H9 (cell line): ENCODE results near the gene DYNC1I2. TPM values are rescaled to one million over a fixed set of nuclear protein-coding genes. Genes with fewer than 3 reads are reported as not detected.

Experiments
- DNase-seq: peaks from one replicate; pipeline ENCODE4 v3.0.0-alpha.2; 2017
- H2AFZ ChIP-seq: one replicate; pipeline ENCODE4 v1.6.1; 2013; ENCODE audit warnings: mild to moderate bottlenecking, low read length, control low read depth, moderate library complexity
- H2AK5ac ChIP-seq: 2 replicates; pipeline ENCODE4 v1.6.1; 2013; ENCODE audit warnings: low read length, control low read depth, mixed read lengths; ENCODE audit not compliant: insufficient read length
- H2BK120ac ChIP-seq: one replicate; pipeline ENCODE4 v1.6.1; 2013; ENCODE audit warnings: low read depth, mild to moderate bottlenecking, low read length, control low read depth, inconsistent platforms; ENCODE audit not compliant: poor library complexity, severe bottlenecking
- H2BK12ac ChIP-seq: 2 replicates; pipeline ENCODE4 v1.6.1; 2013; ENCODE audit warnings: low read length, control low read depth, mixed read lengths, low read depth; ENCODE audit not compliant: insufficient read length
- H2BK15ac ChIP-seq: 2 replicates; pipeline ENCODE4 v1.6.1; 2013; ENCODE audit warnings: low read depth, low read length, control low read depth
- H2BK20ac ChIP-seq: one replicate; pipeline ENCODE4 v1.6.1; 2013; ENCODE audit warnings: low read depth, mild to moderate bottlenecking, low read length, control low read depth, inconsistent platforms; ENCODE audit not compliant: poor library complexity, severe bottlenecking
- H2BK5ac ChIP-seq: 2 replicates; pipeline ENCODE4 v1.6.1; 2013; ENCODE audit warnings: low read length, control low read depth, mixed read lengths; ENCODE audit not compliant: insufficient read length
- H3K14ac ChIP-seq: 2 replicates; pipeline ENCODE4 v1.6.1; 2013; ENCODE audit warnings: low read length, control low read depth; ENCODE audit not compliant: insufficient read depth
- H3K18ac ChIP-seq: 2 replicates; pipeline ENCODE4 v1.6.1; 2013; ENCODE audit warnings: low read depth, mild to moderate bottlenecking, mixed read lengths, low read length, control low read depth; ENCODE audit not compliant: insufficient read length
- H3K23ac ChIP-seq: 2 replicates; pipeline ENCODE4 v1.6.1; 2013; ENCODE audit warnings: low read length, control low read depth, mixed read lengths, low read depth; ENCODE audit not compliant: insufficient read length
- H3K23me2 ChIP-seq: 2 replicates; pipeline ENCODE4 v1.6.1; 2013; ENCODE audit warnings: low read depth, mild to moderate bottlenecking, mixed read lengths, low read length, control low read depth; ENCODE audit not compliant: insufficient read length, poor library complexity, severe bottlenecking
- H3K27ac ChIP-seq: 2 replicates; pipeline ENCODE4 v1.5.1; 2013; ENCODE audit warnings: low read length, control low read depth, mixed read lengths, low read depth; ENCODE audit not compliant: insufficient read length
- H3K27me3 ChIP-seq: 2 replicates; pipeline ENCODE4 v1.6.1; 2013; ENCODE audit warnings: low read length, control low read depth, inconsistent platforms; ENCODE audit not compliant: insufficient read depth
- H3K4ac ChIP-seq: 2 replicates; pipeline ENCODE4 v1.6.1; 2013; ENCODE audit warnings: low read depth, mild to moderate bottlenecking, control low read depth, inconsistent platforms, low read length, moderate library complexity
- H3K4me1 ChIP-seq: 2 replicates; pipeline ENCODE4 v1.6.1; 2013; ENCODE audit warnings: low read length, control low read depth, inconsistent platforms; ENCODE audit not compliant: insufficient read depth
- H3K4me2 ChIP-seq: 2 replicates; pipeline ENCODE4 v1.6.1; 2013; ENCODE audit warnings: low read length, control low read depth, mixed read lengths; ENCODE audit not compliant: insufficient read length, insufficient read depth
- H3K56ac ChIP-seq: 2 replicates; pipeline ENCODE4 v1.6.1; 2013; ENCODE audit warnings: low read depth, mild to moderate bottlenecking, mixed read lengths, low read length, control low read depth; ENCODE audit not compliant: insufficient read length
- H3K79me1 ChIP-seq: 2 replicates; pipeline ENCODE4 v1.6.1; 2013; ENCODE audit warnings: low read depth, mild to moderate bottlenecking, moderate library complexity, low read length, control low read depth, inconsistent platforms; ENCODE audit not compliant: insufficient read depth, poor library complexity, severe bottlenecking
- H3K79me2 ChIP-seq: 2 replicates; pipeline ENCODE4 v1.6.1; 2013; ENCODE audit warnings: low read length, control low read depth, inconsistent platforms; ENCODE audit not compliant: insufficient read depth
- H3K9ac ChIP-seq: 2 replicates; pipeline ENCODE4 v1.6.1; 2013; ENCODE audit warnings: low read length, control low read depth, mixed read lengths; ENCODE audit not compliant: insufficient read length; ENCODE audit errors: extremely low read depth
- H3K9me3 ChIP-seq: one replicate; pipeline ENCODE4 v1.6.1; 2013; ENCODE audit warnings: low read depth, low read length, inconsistent platforms; ENCODE audit not compliant: control insufficient read depth
- H3T11ph ChIP-seq: one replicate; pipeline ENCODE4 v1.6.1; 2013; ENCODE audit warnings: mild to moderate bottlenecking, low read length, control low read depth, inconsistent platforms
- H4K20me1 ChIP-seq: one replicate; pipeline ENCODE4 v1.6.1; 2013; ENCODE audit not compliant: control insufficient read depth, insufficient read length, insufficient read depth
- H4K5ac ChIP-seq: 2 replicates; pipeline ENCODE4 v1.6.1; 2013; ENCODE audit warnings: low read depth, mild to moderate bottlenecking, mixed read lengths, low read length, control low read depth; ENCODE audit not compliant: insufficient read length
- H4K8ac ChIP-seq: replicated peaks from 2 replicates; pipeline ENCODE4 v1.6.1; 2013; ENCODE audit warnings: low read length, control low read depth, mixed read lengths, low read depth; ENCODE audit not compliant: insufficient read length
- H4K91ac ChIP-seq: 2 replicates; pipeline ENCODE4 v1.6.1; 2013; ENCODE audit warnings: low read depth, mild to moderate bottlenecking, moderate library complexity, mixed read lengths, low read length, control low read depth; ENCODE audit not compliant: insufficient read length
- H3K27ac Mint-ChIP-seq, 3 experiments: 2 replicates in 2 of 3; 3 replicates in 1 of 3; pipeline ENCODE4 v1.8.0; 2020 to 2021; ENCODE audit warnings: mixed read lengths in 3 of 3, mild to moderate bottlenecking in 1 of 3, moderate library complexity in 1 of 3
- H3K27me3 Mint-ChIP-seq: 2 replicates; pipeline ENCODE4 v1.8.0; 2021; ENCODE audit warnings: low read depth, mild to moderate bottlenecking, moderate library complexity, mixed read lengths
- H3K36me3 Mint-ChIP-seq, 3 experiments: 2 replicates in 2 of 3; 3 replicates in 1 of 3; pipeline ENCODE4 v1.8.0; 2020 to 2021; ENCODE audit warnings: low read depth in 3 of 3, mixed read lengths in 3 of 3; ENCODE audit not compliant: insufficient read depth in 1 of 3
- H3K4me1 Mint-ChIP-seq, 2 experiments: 2 replicates each; pipeline ENCODE4 v1.8.0; 2020; ENCODE audit warnings: mixed read lengths in 2 of 2
- H3K4me3 Mint-ChIP-seq, 2 experiments: 2 replicates in 1 of 2; 3 replicates in 1 of 2; pipeline ENCODE4 v1.8.0; 2020 to 2021; ENCODE audit warnings: mild to moderate bottlenecking in 2 of 2, mixed read lengths in 2 of 2, moderate library complexity in 1 of 2
- H3K9me3 Mint-ChIP-seq, 2 experiments: 2 replicates in 1 of 2; 3 replicates in 1 of 2; pipeline ENCODE4 v1.8.0; 2020; ENCODE audit warnings: mild to moderate bottlenecking in 2 of 2, mixed read lengths in 2 of 2, moderate library complexity in 1 of 2
- CTCF ChIP-seq: fragments of 200-600 bp; sonication (generic); conservative IDR thresholded peaks from 3 replicates; pipeline ENCODE4 v1.8.0; 2021; ENCODE audit warnings: antibody characterized with exemption, mild to moderate bottlenecking
- WGBS: extraction: QIAGEN DNeasy Blood & Tissue Kit; methylation state at CpG from one replicate; pipeline ENCODE4 v1.1.7; 2013; ENCODE audit warnings: missing lambda C conversion rate, low lambda C conversion rate, mixed read lengths; ENCODE audit not compliant: insufficient read length; ENCODE audit errors: extremely low coverage; 5-methylcytosine and 5-hydroxymethylcytosine counted together
- total RNA-seq: library from RNA; stranded (reverse); gene quantifications from 2 replicates; pipeline ENCODE4 v1.2.1, GENCODE V29; 2021

Gene DYNC1I2
- total RNA-seq, 1 experiment from 2014 or later, result 73.4 TPM

GRCh38 chr2:171791361-171791760 lies 104.1 kb downstream of the DYNC1I2 start:
- H3K9me3 Mint-ChIP-seq, result no peaks in the 10 kb centered on the region
- H3K27me3 Mint-ChIP-seq, result no peaks in the 10 kb centered on the region
- no peaks in the 10 kb centered on the region for H3K79me2 ChIP-seq
- H3K9me3 ChIP-seq, result no peaks in the 10 kb centered on the region
- H3K4me1 Mint-ChIP-seq, result peaks cover 68 to 79% of the 10 kb centered on the region in 2 experiments
- H3K9ac ChIP-seq, result no peak overlapping the region
- no peak overlapping the region for H3K4ac ChIP-seq
- H3K14ac ChIP-seq, result no peak overlapping the region
- H3K23ac ChIP-seq, result no peak overlapping the region
- no peak overlapping the region for H2BK5ac ChIP-seq
- H4K8ac ChIP-seq, result no peak overlapping the region
- H2AK5ac ChIP-seq, result no peak overlapping the region
- no peak overlapping the region for H3K4me3 Mint-ChIP-seq
- no peak overlapping the region for H3K27ac ChIP-seq
- H3K4me2 ChIP-seq, result no peak overlapping the region
- no peak overlapping the region for H2AFZ ChIP-seq
- no peak overlapping the region for H4K91ac ChIP-seq
- WGBS, result no CpG with 5 or more reads among the region's 4 CpGs
- no peaks in the 10 kb centered on the region for H3K27me3 ChIP-seq
- no peaks in the 10 kb centered on the region for H3K79me1 ChIP-seq
- H3K36me3 Mint-ChIP-seq, result peaks cover 4 to 21% (median 7%) of the 10 kb centered on the region in 3 experiments; a peak in 6 of 7 replicates
- H3K27ac Mint-ChIP-seq, result no peak overlapping the region
- no peak overlapping the region for H2BK120ac ChIP-seq
- no peak overlapping the region for H3K18ac ChIP-seq
- H2BK12ac ChIP-seq, result no peak overlapping the region
- no peak overlapping the region for H2BK20ac ChIP-seq
- H4K20me1 ChIP-seq, result no peaks in the 10 kb centered on the region
- peaks cover 11% of the 10 kb centered on the region; the same call in 1 of the 2 replicates for H3K4me1 ChIP-seq
- no peak overlapping the region for H4K5ac ChIP-seq
- H3T11ph ChIP-seq, result no peak overlapping the region
- no peaks in the 10 kb centered on the region for H3K23me2 ChIP-seq
- no peak for DNase-seq
- no peak overlapping the region for H2BK15ac ChIP-seq
- no peak for TF ChIP-seq CTCF
- H3K56ac ChIP-seq, result no peak overlapping the region
